H9 (cell line): Measurements from ENCODE around the gene SHC1. TPM values are rescaled to one million over a fixed set of nuclear protein-coding genes. Genes with fewer than 3 reads are reported as not detected.
A peak's percentile ranks its signal among the peaks of the same experiment; 100 is the strongest.

Source experiments
- DNase-seq: peaks from one replicate; pipeline ENCODE4 v3.0.0-alpha.2; 2017
- H2AFZ ChIP-seq: one replicate; pipeline ENCODE4 v1.6.1; 2013; ENCODE audit warnings: mild to moderate bottlenecking, low read length, control low read depth, moderate library complexity
- H2AK5ac ChIP-seq: 2 replicates; pipeline ENCODE4 v1.6.1; 2013; ENCODE audit warnings: low read length, control low read depth, mixed read lengths; ENCODE audit not compliant: insufficient read length
- H2BK120ac ChIP-seq: one replicate; pipeline ENCODE4 v1.6.1; 2013; ENCODE audit warnings: low read depth, mild to moderate bottlenecking, low read length, control low read depth, inconsistent platforms; ENCODE audit not compliant: poor library complexity, severe bottlenecking
- H2BK12ac ChIP-seq: 2 replicates; pipeline ENCODE4 v1.6.1; 2013; ENCODE audit warnings: low read length, control low read depth, mixed read lengths, low read depth; ENCODE audit not compliant: insufficient read length
- H2BK15ac ChIP-seq: 2 replicates; pipeline ENCODE4 v1.6.1; 2013; ENCODE audit warnings: low read depth, low read length, control low read depth
- H2BK20ac ChIP-seq: one replicate; pipeline ENCODE4 v1.6.1; 2013; ENCODE audit warnings: low read depth, mild to moderate bottlenecking, low read length, control low read depth, inconsistent platforms; ENCODE audit not compliant: poor library complexity, severe bottlenecking
- H2BK5ac ChIP-seq: 2 replicates; pipeline ENCODE4 v1.6.1; 2013; ENCODE audit warnings: low read length, control low read depth, mixed read lengths; ENCODE audit not compliant: insufficient read length
- H3K14ac ChIP-seq: 2 replicates; pipeline ENCODE4 v1.6.1; 2013; ENCODE audit warnings: low read length, control low read depth; ENCODE audit not compliant: insufficient read depth
- H3K18ac ChIP-seq: 2 replicates; pipeline ENCODE4 v1.6.1; 2013; ENCODE audit warnings: low read depth, mild to moderate bottlenecking, mixed read lengths, low read length, control low read depth; ENCODE audit not compliant: insufficient read length
- H3K23ac ChIP-seq: 2 replicates; pipeline ENCODE4 v1.6.1; 2013; ENCODE audit warnings: low read length, control low read depth, mixed read lengths, low read depth; ENCODE audit not compliant: insufficient read length
- H3K23me2 ChIP-seq: 2 replicates; pipeline ENCODE4 v1.6.1; 2013; ENCODE audit warnings: low read depth, mild to moderate bottlenecking, mixed read lengths, low read length, control low read depth; ENCODE audit not compliant: insufficient read length, poor library complexity, severe bottlenecking
- H3K27ac ChIP-seq: 2 replicates; pipeline ENCODE4 v1.5.1; 2013; ENCODE audit warnings: low read length, control low read depth, mixed read lengths, low read depth; ENCODE audit not compliant: insufficient read length
- H3K27me3 ChIP-seq: 2 replicates; pipeline ENCODE4 v1.6.1; 2013; ENCODE audit warnings: low read length, control low read depth, inconsistent platforms; ENCODE audit not compliant: insufficient read depth
- H3K4ac ChIP-seq: 2 replicates; pipeline ENCODE4 v1.6.1; 2013; ENCODE audit warnings: low read depth, mild to moderate bottlenecking, control low read depth, inconsistent platforms, low read length, moderate library complexity
- H3K4me1 ChIP-seq: 2 replicates; pipeline ENCODE4 v1.6.1; 2013; ENCODE audit warnings: low read length, control low read depth, inconsistent platforms; ENCODE audit not compliant: insufficient read depth
- H3K4me2 ChIP-seq: 2 replicates; pipeline ENCODE4 v1.6.1; 2013; ENCODE audit warnings: low read length, control low read depth, mixed read lengths; ENCODE audit not compliant: insufficient read length, insufficient read depth
- H3K56ac ChIP-seq: 2 replicates; pipeline ENCODE4 v1.6.1; 2013; ENCODE audit warnings: low read depth, mild to moderate bottlenecking, mixed read lengths, low read length, control low read depth; ENCODE audit not compliant: insufficient read length
- H3K79me1 ChIP-seq: 2 replicates; pipeline ENCODE4 v1.6.1; 2013; ENCODE audit warnings: low read depth, mild to moderate bottlenecking, moderate library complexity, low read length, control low read depth, inconsistent platforms; ENCODE audit not compliant: insufficient read depth, poor library complexity, severe bottlenecking
- H3K79me2 ChIP-seq: 2 replicates; pipeline ENCODE4 v1.6.1; 2013; ENCODE audit warnings: low read length, control low read depth, inconsistent platforms; ENCODE audit not compliant: insufficient read depth
- H3K9ac ChIP-seq: 2 replicates; pipeline ENCODE4 v1.6.1; 2013; ENCODE audit warnings: low read length, control low read depth, mixed read lengths; ENCODE audit not compliant: insufficient read length; ENCODE audit errors: extremely low read depth
- H3K9me3 ChIP-seq: one replicate; pipeline ENCODE4 v1.6.1; 2013; ENCODE audit warnings: low read depth, low read length, inconsistent platforms; ENCODE audit not compliant: control insufficient read depth
- H3T11ph ChIP-seq: one replicate; pipeline ENCODE4 v1.6.1; 2013; ENCODE audit warnings: mild to moderate bottlenecking, low read length, control low read depth, inconsistent platforms
- H4K20me1 ChIP-seq: one replicate; pipeline ENCODE4 v1.6.1; 2013; ENCODE audit not compliant: control insufficient read depth, insufficient read length, insufficient read depth
- H4K5ac ChIP-seq: 2 replicates; pipeline ENCODE4 v1.6.1; 2013; ENCODE audit warnings: low read depth, mild to moderate bottlenecking, mixed read lengths, low read length, control low read depth; ENCODE audit not compliant: insufficient read length
- H4K8ac ChIP-seq: replicated peaks from 2 replicates; pipeline ENCODE4 v1.6.1; 2013; ENCODE audit warnings: low read length, control low read depth, mixed read lengths, low read depth; ENCODE audit not compliant: insufficient read length
- H4K91ac ChIP-seq: 2 replicates; pipeline ENCODE4 v1.6.1; 2013; ENCODE audit warnings: low read depth, mild to moderate bottlenecking, moderate library complexity, mixed read lengths, low read length, control low read depth; ENCODE audit not compliant: insufficient read length
- H3K27ac Mint-ChIP-seq, 3 experiments: 2 replicates in 2 of 3; 3 replicates in 1 of 3; pipeline ENCODE4 v1.8.0; 2020 to 2021; ENCODE audit warnings: mixed read lengths in 3 of 3, mild to moderate bottlenecking in 1 of 3, moderate library complexity in 1 of 3
- H3K27me3 Mint-ChIP-seq: 2 replicates; pipeline ENCODE4 v1.8.0; 2021; ENCODE audit warnings: low read depth, mild to moderate bottlenecking, moderate library complexity, mixed read lengths
- H3K36me3 Mint-ChIP-seq, 3 experiments: 2 replicates in 2 of 3; 3 replicates in 1 of 3; pipeline ENCODE4 v1.8.0; 2020 to 2021; ENCODE audit warnings: low read depth in 3 of 3, mixed read lengths in 3 of 3; ENCODE audit not compliant: insufficient read depth in 1 of 3
- H3K4me1 Mint-ChIP-seq, 2 experiments: 2 replicates each; pipeline ENCODE4 v1.8.0; 2020; ENCODE audit warnings: mixed read lengths in 2 of 2
- H3K4me3 Mint-ChIP-seq, 2 experiments: 2 replicates in 1 of 2; 3 replicates in 1 of 2; pipeline ENCODE4 v1.8.0; 2020 to 2021; ENCODE audit warnings: mild to moderate bottlenecking in 2 of 2, mixed read lengths in 2 of 2, moderate library complexity in 1 of 2
- H3K9me3 Mint-ChIP-seq, 2 experiments: 2 replicates in 1 of 2; 3 replicates in 1 of 2; pipeline ENCODE4 v1.8.0; 2020; ENCODE audit warnings: mild to moderate bottlenecking in 2 of 2, mixed read lengths in 2 of 2, moderate library complexity in 1 of 2
- CTCF ChIP-seq: fragments of 200-600 bp; sonication (generic); conservative IDR thresholded peaks from 3 replicates; pipeline ENCODE4 v1.8.0; 2021; ENCODE audit warnings: antibody characterized with exemption, mild to moderate bottlenecking
- WGBS: extraction: QIAGEN DNeasy Blood & Tissue Kit; methylation state at CpG from one replicate; pipeline ENCODE4 v1.1.7; 2013; ENCODE audit warnings: missing lambda C conversion rate, low lambda C conversion rate, mixed read lengths; ENCODE audit not compliant: insufficient read length; ENCODE audit errors: extremely low coverage; 5-methylcytosine and 5-hydroxymethylcytosine counted together
- total RNA-seq: library from RNA; stranded (reverse); gene quantifications from 2 replicates; pipeline ENCODE4 v1.2.1, GENCODE V29; 2021

SHC1 gene
- total RNA-seq, 1 experiment from 2014 or later = 168 TPM

GRCh38 chr1:154972517-154973343 lies 2.2 kb upstream of the SHC1 start:
- no peak overlapping the region; a peak in 1 of 5 replicates for H3K4me3 Mint-ChIP-seq
- peaks cover 43 to 44% of the 10 kb centered on the region in 2 experiments for H3K4me1 Mint-ChIP-seq
- H4K5ac ChIP-seq = peak overlapping the region; percentile 8
- WGBS = no CpG with 5 or more reads among the region's 18 CpGs
- H2BK5ac ChIP-seq = peak overlapping the region; percentile 21
- peak overlapping the region; percentile 56 for H3K9ac ChIP-seq
- H2BK20ac ChIP-seq = no peak overlapping the region
- peak overlapping the region; percentile 90 for H3K18ac ChIP-seq
- H3K4me2 ChIP-seq = peak overlapping the region; percentile 68
- no peak overlapping the region; the same call in 1 of the 2 replicates for H3K4ac ChIP-seq
- peaks cover 9 to 31% (median 14%) of the 10 kb centered on the region in 3 experiments; a peak in 6 of 7 replicates for H3K36me3 Mint-ChIP-seq
- H3K23ac ChIP-seq = no peak overlapping the region
- no peak overlapping the region for H4K91ac ChIP-seq
- peak; percentile 98 for DNase-seq
- no peaks in the 10 kb centered on the region for H3K9me3 Mint-ChIP-seq
- peak overlapping the region; percentile 74; the same call in 1 of the 2 replicates for H3K14ac ChIP-seq
- peak overlapping the region; percentile 67 for H2BK120ac ChIP-seq
- H3K4me1 ChIP-seq = peaks cover 4% of the 10 kb centered on the region; the same call in 1 of the 2 replicates
- no peaks in the 10 kb centered on the region for H4K20me1 ChIP-seq
- peak overlapping the region; percentile 97 for H3K27ac ChIP-seq
- peak overlapping the region; percentile 40 for H3T11ph ChIP-seq
- H4K8ac ChIP-seq = no peak overlapping the region
- TF ChIP-seq CTCF = no peak
- H3K79me1 ChIP-seq = peaks cover 5% of the 10 kb centered on the region
- H2BK12ac ChIP-seq = peak overlapping the region; percentile 24
- peaks cover 42% of the 10 kb centered on the region for H3K23me2 ChIP-seq
- peak overlapping the region; percentile 5 for H2AK5ac ChIP-seq
- no peak overlapping the region for H2AFZ ChIP-seq
- no peak overlapping the region; a peak in 4 of 7 replicates for H3K27ac Mint-ChIP-seq
- H3K56ac ChIP-seq = no peak overlapping the region
- no peak overlapping the region for H2BK15ac ChIP-seq
- H3K79me2 ChIP-seq = peaks cover 34% of the 10 kb centered on the region
- no peaks in the 10 kb centered on the region for H3K27me3 ChIP-seq
- H3K27me3 Mint-ChIP-seq = no peaks in the 10 kb centered on the region
- H3K9me3 ChIP-seq = no peaks in the 10 kb centered on the region
